ENCODE results near the gene CYP2F1. TPM values are rescaled to one million over a fixed set of nuclear protein-coding genes. Genes with fewer than 3 reads are reported as not detected.
A peak's percentile ranks its signal among the peaks of the same experiment; 100 is the strongest.

Gene CYP2F1
- total RNA-seq, 3 donors from 2014 or later (not counting 1 experiment from before 2014, with no cell fraction given) = 0.93 to 4.7 (median 4.5) TPM

- intact Hi-C loops (cut with micrococcal nuclease) = no loop called here
- Histone ChIP-seq H3K27me3 (ENCODE audit: control insufficient read depth, insufficient read depth, low read length) (no peaks in the 10 kb centered on the region), H3K4me3 (ENCODE audit: low read length) (no peak overlapping the region), H3K4me1 (ENCODE audit: control insufficient read depth, insufficient read depth, low read length) (no peaks in the 10 kb centered on the region), H3K36me3 (ENCODE audit: control insufficient read depth, insufficient read depth, low read length) (no peaks in the 10 kb centered on the region), H3K9me3 (ENCODE audit: control insufficient read depth, insufficient read depth, low read length) (no peaks in the 10 kb centered on the region), H3K27ac (ENCODE audit: low read length) (no peak overlapping the region)
- Mint-ChIP-seq H3K9me3 (no peaks in the 10 kb centered on the region), H3K4me3 (no peak overlapping the region), H3K4me1 (no peaks in the 10 kb centered on the region), H3K27ac (no peak overlapping the region), H3K27me3 (ENCODE audit: low read depth in 2 of 2) (peaks cover 0 to 5% of the 10 kb centered on the region in 2 donors), H3K36me3 (no peaks in the 10 kb centered on the region)
- TF ChIP-seq CTCF (IDR thresholded peaks at IDR 0.05) = no peak
- no peak for ATAC-seq
- DNase-seq = no peak
- 94% methylated on average over 5 of the region's 7 CpGs for WGBS (ENCODE audit: insufficient coverage)
These were observed 39.8 kb downstream of the CYP2F1 start for GRCh38 chr19:41154060-41154459.

GRCh38 chr19:41156207-41156606 is 42.0 kb downstream of the CYP2F1 start:
- Histone ChIP-seq H3K9me3 (ENCODE audit: control insufficient read depth, insufficient read depth, low read length) (no peaks in the 10 kb centered on the region), H3K4me3 (ENCODE audit: low read length) (no peak overlapping the region), H3K4me1 (ENCODE audit: control insufficient read depth, insufficient read depth, low read length) (no peaks in the 10 kb centered on the region), H3K27ac (ENCODE audit: low read length) (no peak overlapping the region), H3K27me3 (ENCODE audit: control insufficient read depth, insufficient read depth, low read length) (no peaks in the 10 kb centered on the region), H3K36me3 (ENCODE audit: control insufficient read depth, insufficient read depth, low read length) (no peaks in the 10 kb centered on the region)
- H3K27me3 Mint-ChIP-seq (ENCODE audit: low read depth in 2 of 2) = peaks cover 0 to 3% of the 10 kb centered on the region in 2 donors
- no peaks in the 10 kb centered on the region for H3K36me3 Mint-ChIP-seq
- ATAC-seq = no peak
- H3K4me3 Mint-ChIP-seq = no peak overlapping the region
- no peak overlapping the region for H3K27ac Mint-ChIP-seq
- no peak for DNase-seq
- no peaks in the 10 kb centered on the region for H3K4me1 Mint-ChIP-seq
- no peaks in the 10 kb centered on the region for H3K9me3 Mint-ChIP-seq
- intact Hi-C loops (cut with micrococcal nuclease) = no loop called here
- 57% methylated on average over 1 of the region's 2 CpGs for WGBS (ENCODE audit: insufficient coverage)
- TF ChIP-seq CTCF (IDR thresholded peaks at IDR 0.05) = no peak

- DNase-seq (no peak), ATAC-seq (peak in 1 of 3 donors; percentile 68)
- H3K9me3 ChIP-seq (ENCODE audit: control insufficient read depth, insufficient read depth, low read length) = no peaks in the 10 kb centered on the region
- H3K4me3 ChIP-seq (ENCODE audit: low read length) = no peak overlapping the region
- WGBS (ENCODE audit: insufficient coverage) = 66% methylated on average over 2 of the region's 2 CpGs
- H3K4me1 ChIP-seq (ENCODE audit: control insufficient read depth, insufficient read depth, low read length) = no peaks in the 10 kb centered on the region
- H3K27me3 ChIP-seq (ENCODE audit: control insufficient read depth, insufficient read depth, low read length) = no peaks in the 10 kb centered on the region
- intact Hi-C loops (cut with micrococcal nuclease) = no loop called here
- H3K36me3 ChIP-seq (ENCODE audit: control insufficient read depth, insufficient read depth, low read length) = no peaks in the 10 kb centered on the region
- H3K4me3 Mint-ChIP-seq = no peak overlapping the region
- no peak overlapping the region for H3K27ac ChIP-seq (ENCODE audit: low read length)
- H3K36me3 Mint-ChIP-seq = no peaks in the 10 kb centered on the region
- H3K9me3 Mint-ChIP-seq = no peaks in the 10 kb centered on the region
- no peak for TF ChIP-seq CTCF (IDR thresholded peaks at IDR 0.05)
- H3K27me3 Mint-ChIP-seq (ENCODE audit: low read depth in 2 of 2) = peaks cover 0 to 5% of the 10 kb centered on the region in 2 donors
- H3K27ac Mint-ChIP-seq = no peak overlapping the region
- H3K4me1 Mint-ChIP-seq = no peaks in the 10 kb centered on the region
These were observed 45.6 kb downstream of the CYP2F1 start for GRCh38 chr19:41159881-41160280.

- H3K36me3 ChIP-seq (ENCODE audit: control insufficient read depth, insufficient read depth, low read length) = no peaks in the 10 kb centered on the region
- no peak overlapping the region for H3K4me3 Mint-ChIP-seq
- H3K9me3 Mint-ChIP-seq = no peaks in the 10 kb centered on the region
- no peak overlapping the region for H3K4me3 ChIP-seq (ENCODE audit: low read length)
- no peaks in the 10 kb centered on the region for H3K9me3 ChIP-seq (ENCODE audit: control insufficient read depth, insufficient read depth, low read length)
- ATAC-seq (no peak), DNase-seq (no peak)
- no peaks in the 10 kb centered on the region for H3K4me1 Mint-ChIP-seq
- intact Hi-C loops (cut with micrococcal nuclease) = no loop called here
- H3K27ac ChIP-seq (ENCODE audit: low read length) = no peak overlapping the region
- H3K36me3 Mint-ChIP-seq = no peaks in the 10 kb centered on the region
- peaks cover 0 to 5% of the 10 kb centered on the region in 2 donors for H3K27me3 Mint-ChIP-seq (ENCODE audit: low read depth in 2 of 2)
- TF ChIP-seq CTCF (IDR thresholded peaks at IDR 0.05) = no peak
- 87% methylated on average over 3 of the region's 5 CpGs for WGBS (ENCODE audit: insufficient coverage)
- no peaks in the 10 kb centered on the region for H3K27me3 ChIP-seq (ENCODE audit: control insufficient read depth, insufficient read depth, low read length)
- H3K27ac Mint-ChIP-seq = no peak overlapping the region
- no peaks in the 10 kb centered on the region for H3K4me1 ChIP-seq (ENCODE audit: control insufficient read depth, insufficient read depth, low read length)
These were observed 47.7 kb downstream of the CYP2F1 start for GRCh38 chr19:41161903-41162302.
